ENCODE data around the gene ICA1.

DNA sequence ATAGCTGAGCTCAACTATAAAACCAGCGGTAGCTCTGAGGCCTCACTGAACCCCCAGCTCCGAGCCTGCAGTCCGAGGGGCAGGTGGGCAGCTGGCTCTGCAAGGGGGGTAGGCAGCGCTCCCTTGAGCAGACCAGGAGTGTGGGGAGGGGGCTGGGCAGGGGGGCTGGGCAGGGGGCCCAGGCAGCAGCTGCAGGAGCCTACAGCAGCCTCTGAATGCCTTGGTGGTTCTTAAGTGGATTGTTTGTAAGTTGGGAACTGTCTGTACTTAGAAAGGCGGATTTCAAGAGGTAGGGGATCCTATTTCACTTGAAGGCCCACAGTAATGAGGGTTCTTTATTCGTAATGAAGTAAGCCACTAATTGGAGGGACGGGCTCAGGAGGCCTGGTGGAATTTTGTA lies 72.3 kb downstream of the ICA1 start:
- TF ChIP-seq, protein P1, sequence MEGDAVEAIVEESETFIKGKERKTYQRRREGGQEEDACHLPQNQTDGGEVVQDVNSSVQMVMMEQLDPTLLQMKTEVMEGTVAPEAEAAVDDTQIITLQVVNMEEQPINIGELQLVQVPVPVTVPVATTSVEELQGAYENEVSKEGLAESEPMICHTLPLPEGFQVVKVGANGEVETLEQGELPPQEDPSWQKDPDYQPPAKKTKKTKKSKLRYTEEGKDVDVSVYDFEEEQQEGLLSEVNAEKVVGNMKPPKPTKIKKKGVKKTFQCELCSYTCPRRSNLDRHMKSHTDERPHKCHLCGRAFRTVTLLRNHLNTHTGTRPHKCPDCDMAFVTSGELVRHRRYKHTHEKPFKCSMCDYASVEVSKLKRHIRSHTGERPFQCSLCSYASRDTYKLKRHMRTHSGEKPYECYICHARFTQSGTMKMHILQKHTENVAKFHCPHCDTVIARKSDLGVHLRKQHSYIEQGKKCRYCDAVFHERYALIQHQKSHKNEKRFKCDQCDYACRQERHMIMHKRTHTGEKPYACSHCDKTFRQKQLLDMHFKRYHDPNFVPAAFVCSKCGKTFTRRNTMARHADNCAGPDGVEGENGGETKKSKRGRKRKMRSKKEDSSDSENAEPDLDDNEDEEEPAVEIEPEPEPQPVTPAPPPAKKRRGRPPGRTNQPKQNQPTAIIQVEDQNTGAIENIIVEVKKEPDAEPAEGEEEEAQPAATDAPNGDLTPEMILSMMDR (IDR thresholded peaks at IDR 0.05; ENCODE audit: low read length), result no peak
- TF ChIP-seq EZH2 (optimal IDR thresholded peaks at IDR 0.05; ENCODE audit: low read depth, low read length), result no peak
- no peak for TF ChIP-seq EZH2phosphoT487 (IDR thresholded peaks at IDR 0.05; ENCODE audit: low read length)
